CD4-positive, CD25-positive, alpha-beta regulatory T cell (primary cell): ENCODE data around the gene RABGAP1L. TPM values are rescaled to one million over a fixed set of nuclear protein-coding genes. Genes with fewer than 3 reads are reported as not detected.

Experiments used
- ATAC-seq, 2 donors: fragments of 150-1000 bp; cut with Tn5 transposase; one replicate each; pipeline ENCODE4 v1.10.0; 2021; ENCODE audit warnings: low read depth in 2 of 2, moderate number of reproducible peaks in 2 of 2, moderate library complexity in 1 of 2
- DNase-seq, 3 donors: peaks; one replicate each; pipeline versions ENCODE4 v3.0.0 to v3.0.0-alpha.2; 2012 to 2022; ENCODE audit warnings: mixed read lengths in 1 of 3
- H3K27ac ChIP-seq: one replicate; pipeline ENCODE4 v1.7.0; 2013; ENCODE audit warnings: mild to moderate bottlenecking, low read length; ENCODE audit not compliant: insufficient read depth, poor library complexity, severe bottlenecking
- H3K27me3 ChIP-seq: one replicate; pipeline ENCODE4 v1.7.0; 2013; ENCODE audit warnings: low read length; ENCODE audit not compliant: control insufficient read depth, insufficient read depth
- H3K36me3 ChIP-seq: one replicate; pipeline ENCODE4 v1.7.0; 2013; ENCODE audit warnings: mild to moderate bottlenecking, low read length, moderate library complexity; ENCODE audit not compliant: control insufficient read depth, insufficient read depth
- H3K4me1 ChIP-seq: 2 replicates; pipeline ENCODE4 v1.7.0; 2013; ENCODE audit warnings: mild to moderate bottlenecking, low read length; ENCODE audit not compliant: insufficient read depth, control insufficient read depth, poor library complexity, severe bottlenecking
- H3K4me3 ChIP-seq: one replicate; pipeline ENCODE4 v1.7.0; 2013; ENCODE audit warnings: low read depth, mild to moderate bottlenecking, low read length, moderate library complexity
- H3K9me3 ChIP-seq, 2 experiments: 1 replicate in 1 of 2; 2 replicates in 1 of 2; pipeline ENCODE4 v1.7.0; 2013; ENCODE audit warnings: low read length in 2 of 2, mild to moderate bottlenecking in 1 of 2, moderate library complexity in 1 of 2; ENCODE audit not compliant: control insufficient read depth in 2 of 2
- H3K27ac Mint-ChIP-seq, 3 donors: one replicate each; pipeline ENCODE4 v1.8.0; 2020 to 2022; ENCODE audit warnings: mild to moderate bottlenecking in 3 of 3, mixed read lengths in 3 of 3, moderate library complexity in 2 of 3
- H3K27me3 Mint-ChIP-seq: one replicate; pipeline ENCODE4 v1.8.0; 2022; ENCODE audit warnings: mild to moderate bottlenecking, mixed read lengths
- H3K36me3 Mint-ChIP-seq: one replicate; pipeline ENCODE4 v1.8.0; 2020; ENCODE audit warnings: mixed read lengths
- H3K4me1 Mint-ChIP-seq, 4 donors: one replicate each; pipeline ENCODE4 v1.8.0; 2020 to 2022; ENCODE audit warnings: mixed read lengths in 4 of 4, mild to moderate bottlenecking in 1 of 4
- H3K4me3 Mint-ChIP-seq, 4 donors: one replicate each; pipeline ENCODE4 v1.8.0; 2020 to 2022; ENCODE audit warnings: mild to moderate bottlenecking in 4 of 4, mixed read lengths in 4 of 4, moderate library complexity in 3 of 4
- H3K9me3 Mint-ChIP-seq, 7 donors: one replicate each; pipeline ENCODE4 v1.8.0; 2020 to 2022; ENCODE audit warnings: mixed read lengths in 7 of 7, mild to moderate bottlenecking in 3 of 7, moderate library complexity in 2 of 7
- polyA plus RNA-seq, 4 donors: library from polyadenylated mRNA; unstranded; fragments of 300-500 nt; fragmentation: Illumina TruSeq; gene quantifications; one replicate each; pipeline ENCODE4 v1.2.3, GENCODE V29; 2021
- total RNA-seq: library from RNA; stranded (reverse); gene quantifications from one replicate; pipeline ENCODE4 v1.2.3, GENCODE V29; 2022

RABGAP1L gene
- total and polyA plus RNA-seq, 5 donors from 2014 or later: 69.7 to 118 (median 84.9) TPM

- no peak for ATAC-seq
Observed at GRCh38 chr1:174742805-174743653, 583.7 kb downstream of the RABGAP1L start.

DNA sequence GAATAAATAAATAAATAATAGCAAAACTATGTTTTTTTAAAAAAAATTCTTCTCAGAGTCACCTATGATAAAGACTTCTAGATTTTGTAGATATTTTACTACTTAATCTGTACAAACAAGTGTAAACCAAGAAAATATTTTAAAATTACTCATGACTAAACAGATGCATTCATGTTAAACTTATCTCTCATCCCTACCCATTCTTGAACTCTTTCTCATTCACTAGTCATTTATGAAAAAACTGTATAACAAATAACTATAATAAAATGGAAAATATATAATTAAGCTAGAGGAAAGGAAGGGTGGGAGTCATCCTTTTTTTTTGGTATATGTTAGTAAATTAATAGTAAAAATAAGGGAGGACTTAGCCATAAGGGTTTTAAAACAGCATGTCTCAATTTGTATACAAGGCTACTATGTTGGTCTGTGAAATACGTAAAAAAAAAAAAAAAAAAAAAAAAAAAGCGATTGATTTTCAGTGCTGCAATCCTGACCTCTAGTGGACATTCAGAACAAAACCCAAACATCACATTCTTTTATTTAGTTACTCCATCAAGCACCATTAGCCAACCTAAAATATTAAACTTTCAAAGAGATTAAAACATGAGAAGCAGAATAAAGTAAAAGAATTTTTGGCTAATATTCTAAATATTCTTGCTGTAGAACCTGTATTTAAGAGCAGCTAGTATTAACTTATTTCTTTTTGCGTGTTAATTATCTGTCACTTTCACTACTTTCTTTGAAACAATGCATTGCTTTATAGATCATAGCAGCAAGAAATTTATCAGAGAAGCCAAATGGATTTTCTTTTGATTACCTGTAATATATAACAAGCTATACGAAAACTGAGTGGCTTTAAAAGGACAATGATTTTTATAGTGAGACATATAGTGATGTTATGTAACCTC lies 584.6 kb downstream of the RABGAP1L start:
- H3K27me3 ChIP-seq: no peaks in the 10 kb centered on the region
- H3K36me3 Mint-ChIP-seq: no peaks in the 10 kb centered on the region
- DNase-seq (peak in 2 of 3 donors; percentile 49 to 56), ATAC-seq (peak in 1 of 2 donors; percentile 25)
- H3K27me3 Mint-ChIP-seq: no peaks in the 10 kb centered on the region
- peaks cover 0 to 29% (median 8%) of the 10 kb centered on the region in 4 donors for H3K4me1 Mint-ChIP-seq
- no peaks in the 10 kb centered on the region for H3K4me1 ChIP-seq
- H3K27ac Mint-ChIP-seq: no peak overlapping the region
- H3K36me3 ChIP-seq: no peaks in the 10 kb centered on the region
- no peak overlapping the region for H3K4me3 Mint-ChIP-seq
- no peaks in the 10 kb centered on the region for H3K9me3 ChIP-seq
- H3K27ac ChIP-seq: no peak overlapping the region
- no peaks in the 10 kb centered on the region for H3K9me3 Mint-ChIP-seq
- H3K4me3 ChIP-seq: no peak overlapping the region

More at GRCh38 chr1:174742805-174743653, 583.7 kb downstream of the RABGAP1L start:
- Mint-ChIP-seq H3K27ac (peak overlapping the region in 1 of 3 donors; percentile 0), H3K36me3 (no peaks in the 10 kb centered on the region), H3K27me3 (no peaks in the 10 kb centered on the region), H3K9me3 (no peaks in the 10 kb centered on the region), H3K4me1 (peaks cover 0 to 29% (median 8%) of the 10 kb centered on the region in 4 donors), H3K4me3 (no peak overlapping the region)
- Histone ChIP-seq H3K4me1 (no peaks in the 10 kb centered on the region), H3K9me3 (no peaks in the 10 kb centered on the region), H3K27ac (no peak overlapping the region), H3K27me3 (no peaks in the 10 kb centered on the region), H3K36me3 (no peaks in the 10 kb centered on the region), H3K4me3 (no peak overlapping the region)
- DNase-seq: no peak

GRCh38 chr1:174744886-174745285 lies 585.6 kb downstream of the RABGAP1L start:
- Histone ChIP-seq H3K36me3 (no peaks in the 10 kb centered on the region), H3K4me1 (no peaks in the 10 kb centered on the region), H3K27ac (no peak overlapping the region), H3K9me3 (no peaks in the 10 kb centered on the region), H3K4me3 (no peak overlapping the region), H3K27me3 (no peaks in the 10 kb centered on the region)
- no peaks in the 10 kb centered on the region for H3K36me3 Mint-ChIP-seq
- H3K4me3 Mint-ChIP-seq: no peak overlapping the region
- no peak overlapping the region for H3K27ac Mint-ChIP-seq
- no peak for ATAC-seq
- H3K27me3 Mint-ChIP-seq: no peaks in the 10 kb centered on the region
- H3K4me1 Mint-ChIP-seq: peaks cover 0 to 20% (median 7%) of the 10 kb centered on the region in 4 donors
- DNase-seq: no peak
- H3K9me3 Mint-ChIP-seq: no peaks in the 10 kb centered on the region

DNA sequence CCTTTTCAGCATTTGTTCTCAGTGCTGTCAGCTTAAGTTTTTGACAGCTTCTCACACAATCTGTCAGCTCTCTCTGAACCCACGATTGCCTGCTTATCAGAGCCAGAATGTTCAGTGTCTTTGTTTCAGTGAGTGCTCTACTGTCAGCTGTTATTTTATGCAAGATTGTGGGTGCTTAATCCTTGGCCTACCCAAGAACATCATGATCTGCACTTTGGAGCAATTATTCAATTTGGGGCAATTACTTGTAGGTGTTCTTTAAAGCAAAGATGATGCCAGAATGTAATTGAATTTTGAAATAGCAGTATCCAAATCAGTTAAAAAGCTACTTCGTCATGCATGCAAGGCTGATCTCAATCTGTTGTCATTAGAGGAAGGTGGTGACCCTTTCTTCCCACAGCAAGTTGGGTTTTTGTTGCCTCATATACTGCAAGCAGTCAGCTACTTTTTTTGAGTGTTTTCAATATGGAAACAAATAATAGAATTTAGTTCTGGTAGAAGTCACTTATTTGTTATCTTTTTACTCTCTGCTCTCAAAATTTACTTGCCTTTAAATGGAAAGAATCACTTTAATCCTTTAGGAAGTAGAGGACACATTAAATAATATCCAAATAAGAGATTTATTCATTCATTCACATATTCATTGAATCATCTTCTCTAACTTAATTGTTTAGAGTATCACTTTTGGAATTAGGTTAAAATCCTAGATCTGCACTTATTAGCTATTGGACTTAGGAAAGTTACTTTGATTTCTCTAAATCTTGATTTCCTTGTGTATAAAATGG lies 586.9 kb downstream of the RABGAP1L start:
- Mint-ChIP-seq H3K4me1 (peaks cover 0 to 20% (median 7%) of the 10 kb centered on the region in 4 donors), H3K27ac (peak overlapping the region in 1 of 3 donors; percentile 4), H3K36me3 (no peaks in the 10 kb centered on the region), H3K27me3 (no peaks in the 10 kb centered on the region), H3K9me3 (no peaks in the 10 kb centered on the region), H3K4me3 (no peak overlapping the region)
- ATAC-seq: no peak
- H3K27ac ChIP-seq: no peak overlapping the region
- DNase-seq: no peak
- H3K4me1 ChIP-seq: no peaks in the 10 kb centered on the region
- no peaks in the 10 kb centered on the region for H3K9me3 ChIP-seq
- no peaks in the 10 kb centered on the region for H3K27me3 ChIP-seq
- no peaks in the 10 kb centered on the region for H3K36me3 ChIP-seq
- no peak overlapping the region for H3K4me3 ChIP-seq

DNA sequence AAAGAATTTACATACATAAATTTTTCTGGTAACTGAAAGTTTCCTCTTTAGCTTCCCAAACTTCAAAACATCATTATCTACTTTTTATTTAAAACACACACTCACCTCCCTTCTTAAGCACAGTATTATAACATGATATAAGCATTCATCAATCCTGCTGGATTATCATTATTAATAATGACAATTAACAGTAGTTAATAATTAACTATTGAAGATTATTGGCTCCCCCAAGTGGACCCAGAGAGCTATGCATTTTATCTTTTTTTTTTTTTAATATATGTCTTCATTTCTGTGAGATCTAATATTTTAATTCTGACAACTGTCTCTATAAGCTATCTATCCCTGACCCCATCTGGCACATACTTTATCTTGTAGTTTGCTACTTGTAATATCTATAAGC lies 588.3 kb downstream of the RABGAP1L start:
- no peak overlapping the region for H3K27ac Mint-ChIP-seq
- H3K36me3 Mint-ChIP-seq: no peaks in the 10 kb centered on the region
- H3K4me3 ChIP-seq: no peak overlapping the region
- H3K27me3 ChIP-seq: no peaks in the 10 kb centered on the region
- no peaks in the 10 kb centered on the region for H3K27me3 Mint-ChIP-seq
- H3K36me3 ChIP-seq: no peaks in the 10 kb centered on the region
- H3K4me1 ChIP-seq: no peaks in the 10 kb centered on the region
- no peaks in the 10 kb centered on the region for H3K9me3 Mint-ChIP-seq
- DNase-seq: no peak
- ATAC-seq: no peak
- H3K4me1 Mint-ChIP-seq: peaks cover 0 to 20% (median 5%) of the 10 kb centered on the region in 4 donors
- no peaks in the 10 kb centered on the region for H3K9me3 ChIP-seq
- no peak overlapping the region for H3K27ac ChIP-seq
- no peak overlapping the region for H3K4me3 Mint-ChIP-seq

- Mint-ChIP-seq H3K4me3 (no peak overlapping the region), H3K27me3 (no peaks in the 10 kb centered on the region), H3K9me3 (no peaks in the 10 kb centered on the region), H3K36me3 (no peaks in the 10 kb centered on the region), H3K4me1 (peaks cover 0 to 20% (median 2%) of the 10 kb centered on the region in 4 donors), H3K27ac (no peak overlapping the region)
- Histone ChIP-seq H3K4me1 (no peaks in the 10 kb centered on the region), H3K9me3 (no peaks in the 10 kb centered on the region), H3K27me3 (no peaks in the 10 kb centered on the region), H3K27ac (no peak overlapping the region), H3K36me3 (peaks cover 2% of the 10 kb centered on the region), H3K4me3 (no peak overlapping the region)
- no peak for ATAC-seq
- no peak for DNase-seq
Observed at GRCh38 chr1:174748586-174748985, 589.3 kb downstream of the RABGAP1L start.

GRCh38 chr1:174753131-174753530 lies 593.8 kb downstream of the RABGAP1L start:
- H3K36me3 ChIP-seq: peaks cover 2% of the 10 kb centered on the region
- H3K27me3 ChIP-seq: no peaks in the 10 kb centered on the region
- Mint-ChIP-seq H3K27me3 (no peaks in the 10 kb centered on the region), H3K9me3 (no peaks in the 10 kb centered on the region), H3K27ac (no peak overlapping the region), H3K36me3 (no peaks in the 10 kb centered on the region), H3K4me3 (no peak overlapping the region), H3K4me1 (peaks cover 0 to 9% (median 2%) of the 10 kb centered on the region in 4 donors)
- no peaks in the 10 kb centered on the region for H3K4me1 ChIP-seq
- no peak overlapping the region for H3K27ac ChIP-seq
- DNase-seq (peak in 1 of 3 donors; percentile 18), ATAC-seq (no peak)
- H3K4me3 ChIP-seq: no peak overlapping the region
- no peaks in the 10 kb centered on the region for H3K9me3 ChIP-seq
